Thyroid gland (tissue), 4 donors: ENCODE data around the gene RPL35A. TPM values are rescaled to one million over a fixed set of nuclear protein-coding genes. Genes with fewer than 3 reads are reported as not detected.
"Not testable (repeated sequence)": the region's sequence is repeated elsewhere in the genome, so short reads cannot be mapped to it uniquely, and the experiment has no call there.

ENCODE experiments used
- DNase-seq, 2 donors: peaks; one replicate each; pipeline ENCODE4 v3.0.0-alpha.2; 2019
- H3K27ac ChIP-seq, 3 donors: fragments of 200-600 bp; sonication (generic); 1 replicate in 2 of 3; 2 replicates in 1 of 3; pipeline ENCODE4 v1.5.1; 2016 to 2019; ENCODE audit warnings: mild to moderate bottlenecking in 1 of 3, moderate library complexity in 1 of 3
- H3K27me3 ChIP-seq: fragments of 200-600 bp; sonication (generic); one replicate; pipeline ENCODE4 v1.5.1; 2019
- H3K36me3 ChIP-seq, 2 donors: fragments of 200-600 bp; sonication (generic); one replicate each; pipeline ENCODE4 v1.5.1; 2016 to 2019
- H3K4me1 ChIP-seq, 2 donors: fragments of 200-600 bp; sonication (generic); one replicate each; pipeline ENCODE4 v1.5.1; 2017 to 2019
- H3K4me3 ChIP-seq, 3 donors: fragments of 200-600 bp; sonication (generic); replicated peaks in 1 of 3; 1 replicate in 2 of 3; 2 replicates in 1 of 3; pipeline ENCODE4 v1.5.1; 2016; ENCODE audit warnings: mild to moderate bottlenecking in 1 of 3
- H3K9me3 ChIP-seq: fragments of 200-600 bp; sonication (generic); one replicate; pipeline ENCODE4 v1.5.1; 2017
- POLR2A ChIP-seq, 2 donors: fragments of 450-650 bp; IDR thresholded peaks; one replicate each; pipeline ENCODE4 v1.6.1; 2017; ENCODE audit warnings: antibody characterized with exemption in 2 of 2, mild to moderate bottlenecking in 2 of 2, moderate library complexity in 1 of 2
- WGBS, 2 donors: methylation state at CpG; one replicate each; pipeline ENCODE4 v1.1.5; 2017; 5-methylcytosine and 5-hydroxymethylcytosine counted together
- intact Hi-C: fragments of 100-400 bp; cut with DNase I; formaldehyde crosslinking; loops from one replicate; pipeline ENCODE4 v1.15.1; 2023
- total RNA-seq, 4 donors: library from RNA; depleted of rRNA; stranded (reverse); fragments of >200 nt; gene quantifications; one replicate each; pipeline ENCODE4 v1.2.3, GENCODE V29; 2016
- TF ChIP-seq, protein P1 (sequence below), 6 experiments: fragments of 200-600 bp in 3 of 6; fragments of 450-650 bp in 3 of 6; sonication (generic) in 3 of 6; IDR thresholded peaks; one replicate each; pipeline ENCODE4 v1.5.1; 2016 to 2019; ENCODE audit warnings: antibody characterized with exemption in 6 of 6, mild to moderate bottlenecking in 2 of 6, inconsistent platforms in 1 of 6, moderate library complexity in 1 of 6

The RPL35A gene
- total RNA-seq, 4 donors from 2014 or later: 514 to 2,067 (median 704) TPM

DNA sequence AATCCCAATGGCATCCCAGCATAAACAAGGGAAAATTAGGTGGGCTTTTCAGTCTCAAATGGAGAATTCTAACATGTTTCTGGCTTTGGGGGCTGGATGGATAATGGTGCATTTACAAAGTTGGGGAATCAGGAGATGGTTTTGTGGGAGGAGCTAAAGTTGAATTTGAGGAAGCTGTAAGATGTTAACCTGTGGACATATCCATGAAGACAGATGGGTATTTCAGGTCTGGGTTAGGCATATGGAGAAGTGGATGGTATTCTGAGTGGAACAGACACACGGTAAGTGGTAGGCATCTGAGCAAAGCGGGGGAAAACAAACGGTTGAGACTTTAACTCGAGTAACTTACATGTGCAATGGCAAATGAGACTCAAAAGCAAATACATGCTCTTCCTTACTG, 8.4 kb downstream of the RPL35A start:
- no peak for DNase-seq
- WGBS, 2 donors: 95 to 98% methylated on average over 4 of the region's 4 CpGs
- TF ChIP-seq, protein P1, sequence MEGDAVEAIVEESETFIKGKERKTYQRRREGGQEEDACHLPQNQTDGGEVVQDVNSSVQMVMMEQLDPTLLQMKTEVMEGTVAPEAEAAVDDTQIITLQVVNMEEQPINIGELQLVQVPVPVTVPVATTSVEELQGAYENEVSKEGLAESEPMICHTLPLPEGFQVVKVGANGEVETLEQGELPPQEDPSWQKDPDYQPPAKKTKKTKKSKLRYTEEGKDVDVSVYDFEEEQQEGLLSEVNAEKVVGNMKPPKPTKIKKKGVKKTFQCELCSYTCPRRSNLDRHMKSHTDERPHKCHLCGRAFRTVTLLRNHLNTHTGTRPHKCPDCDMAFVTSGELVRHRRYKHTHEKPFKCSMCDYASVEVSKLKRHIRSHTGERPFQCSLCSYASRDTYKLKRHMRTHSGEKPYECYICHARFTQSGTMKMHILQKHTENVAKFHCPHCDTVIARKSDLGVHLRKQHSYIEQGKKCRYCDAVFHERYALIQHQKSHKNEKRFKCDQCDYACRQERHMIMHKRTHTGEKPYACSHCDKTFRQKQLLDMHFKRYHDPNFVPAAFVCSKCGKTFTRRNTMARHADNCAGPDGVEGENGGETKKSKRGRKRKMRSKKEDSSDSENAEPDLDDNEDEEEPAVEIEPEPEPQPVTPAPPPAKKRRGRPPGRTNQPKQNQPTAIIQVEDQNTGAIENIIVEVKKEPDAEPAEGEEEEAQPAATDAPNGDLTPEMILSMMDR (IDR thresholded peaks at IDR 0.05): no peak
- TF ChIP-seq POLR2A (IDR thresholded peaks at IDR 0.05): no peak
- Histone ChIP-seq H3K36me3 (peaks cover 30 to 33% of the 10 kb centered on the region in 2 donors), H3K27me3 (no peaks in the 10 kb centered on the region), H3K27ac (no peak overlapping the region), H3K4me1 (peaks cover 8 to 15% of the 10 kb centered on the region in 2 donors), H3K4me3 (no peak overlapping the region), H3K9me3 (no peaks in the 10 kb centered on the region)
- intact Hi-C loops: no loop called here

DNA sequence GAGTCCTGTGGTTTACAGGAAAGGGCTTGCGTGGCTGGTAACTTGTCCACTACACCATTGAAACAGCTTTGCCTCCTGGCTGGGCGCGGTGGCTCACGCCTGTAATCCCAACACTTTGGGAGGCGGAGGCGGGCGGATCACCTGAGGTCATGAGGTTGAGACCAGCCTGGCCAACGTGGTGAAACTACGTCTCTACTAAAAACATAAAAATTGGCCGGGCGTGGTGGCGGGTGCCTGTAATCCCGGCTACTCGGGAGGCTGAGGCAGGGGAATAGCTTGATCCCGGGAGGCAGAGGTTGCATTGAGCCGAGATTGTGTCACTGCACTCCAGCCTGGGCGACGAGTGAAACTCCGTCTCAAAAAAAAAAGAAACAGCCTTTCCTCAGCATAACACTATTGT, 8.9 kb downstream of the RPL35A start:
- H3K9me3 ChIP-seq, intact Hi-C loops, H3K27ac ChIP-seq, H3K27me3 ChIP-seq, H3K4me3 ChIP-seq: not testable (repeated sequence)
- DNase-seq: peak in 1 of 2 donors; percentile 10
- 94% methylated on average over 19 of the region's 19 CpGs for WGBS, 2 donors
- Histone ChIP-seq H3K4me1 (peaks cover 8 to 15% of the 10 kb centered on the region in 2 donors), H3K36me3 (peaks cover 25 to 28% of the 10 kb centered on the region in 2 donors)

DNA sequence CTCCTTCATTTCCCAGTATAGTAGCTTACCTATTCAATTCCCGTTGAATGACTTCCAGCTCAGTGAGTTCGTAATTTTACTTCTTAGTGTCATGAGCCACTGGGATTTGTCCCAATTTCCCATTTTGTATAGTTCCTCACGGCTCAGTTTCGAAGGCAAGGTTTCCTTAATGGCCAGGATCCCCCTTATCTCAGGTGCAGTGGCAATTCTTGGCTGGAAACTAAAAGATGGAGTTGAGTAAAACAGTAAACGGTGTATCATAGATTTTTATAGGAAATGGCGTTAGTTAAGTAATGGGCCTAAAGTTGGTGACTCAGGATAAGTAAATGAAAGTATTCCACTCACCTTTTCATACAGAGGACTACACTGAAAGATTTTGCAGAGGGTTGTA, 9.5 kb downstream of the RPL35A start:
- no peak for TF ChIP-seq POLR2A (IDR thresholded peaks at IDR 0.05)
- TF ChIP-seq, protein P1 (IDR thresholded peaks at IDR 0.05): no peak
- peak overlapping the region; percentile 1 to 75 (median 56) for H3K4me3 ChIP-seq
- intact Hi-C loops: no loop called here
- peaks cover 8 to 15% of the 10 kb centered on the region in 2 donors for H3K4me1 ChIP-seq
- peaks cover 19 to 21% of the 10 kb centered on the region in 2 donors for H3K36me3 ChIP-seq
- peak overlapping the region in 2 of 3 donors; percentile 25 to 69 for H3K27ac ChIP-seq
- DNase-seq: no peak
- H3K27me3 ChIP-seq: no peaks in the 10 kb centered on the region
- 53 to 62% methylated on average over 6 of the region's 6 CpGs for WGBS, 2 donors
- no peaks in the 10 kb centered on the region for H3K9me3 ChIP-seq

DNA sequence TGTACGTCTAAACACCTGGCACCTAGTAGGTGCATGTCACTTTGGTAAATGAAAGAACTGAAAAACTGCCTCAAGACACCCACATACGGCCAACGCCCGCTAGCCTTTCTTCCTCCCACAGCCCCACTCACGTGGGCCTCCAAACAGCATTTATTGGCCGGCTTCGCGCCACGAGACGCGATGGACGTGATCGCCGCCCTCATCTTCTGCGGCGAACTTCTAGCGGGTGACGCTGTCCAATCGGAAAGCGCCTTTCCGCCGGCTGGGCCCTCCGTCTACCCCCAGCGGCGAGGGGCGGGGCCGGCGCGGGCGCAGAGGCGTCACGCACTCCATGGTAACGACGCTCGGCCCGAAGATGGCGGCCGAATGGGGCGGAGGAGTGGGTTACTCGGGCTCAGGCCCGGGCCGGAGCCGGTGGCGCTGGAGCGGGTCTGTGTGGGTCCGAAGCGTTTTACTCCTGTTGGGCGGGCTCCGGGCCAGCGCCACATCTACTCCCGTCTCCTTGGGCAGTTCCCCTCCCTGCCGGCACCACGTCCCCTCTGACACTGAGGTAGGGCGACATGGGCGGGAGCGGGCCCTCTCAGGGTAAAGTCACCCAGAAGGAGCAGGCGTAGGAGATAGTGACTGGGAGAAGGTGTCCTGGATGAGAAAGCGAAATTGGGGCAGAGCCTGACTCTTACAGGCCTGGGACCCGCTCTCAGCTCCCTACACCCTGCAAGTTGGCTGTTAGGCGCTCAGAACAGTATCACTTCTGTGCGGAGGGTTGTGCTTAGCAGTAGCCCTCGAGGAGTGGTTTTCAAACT, 10.1 kb downstream of the RPL35A start, which contains the start of gene LMLN:
Gene LMLN (plus strand): TSS at position 327 of the 803 bp plus-strand sequence. CDS start 29 bp downstream, at position 356.
- WGBS, 2 donors: 1% methylated on average over 37 to 41 of the region's 62 CpGs
- TF ChIP-seq, protein P1 (IDR thresholded peaks at IDR 0.05): peak in 1 of 6 experiments; percentile 0
- TF ChIP-seq POLR2A (IDR thresholded peaks at IDR 0.05): peak; percentile 34 to 85
- H3K27me3 ChIP-seq: no peaks in the 10 kb centered on the region
- no peaks in the 10 kb centered on the region for H3K9me3 ChIP-seq
- H3K36me3 ChIP-seq: peaks cover 13 to 15% of the 10 kb centered on the region in 2 donors
- H3K27ac ChIP-seq: peak within 1 kb of the TSS; percentile 40 to 69 (median 47)
- H3K4me3 ChIP-seq: peak within 1 kb of the TSS; percentile 56 to 77 (median 75)
- H3K4me1 ChIP-seq: peaks cover 8 to 15% of the 10 kb centered on the region in 2 donors
- peak; percentile 97 for DNase-seq
- intact Hi-C loops: no loop called here

DNA sequence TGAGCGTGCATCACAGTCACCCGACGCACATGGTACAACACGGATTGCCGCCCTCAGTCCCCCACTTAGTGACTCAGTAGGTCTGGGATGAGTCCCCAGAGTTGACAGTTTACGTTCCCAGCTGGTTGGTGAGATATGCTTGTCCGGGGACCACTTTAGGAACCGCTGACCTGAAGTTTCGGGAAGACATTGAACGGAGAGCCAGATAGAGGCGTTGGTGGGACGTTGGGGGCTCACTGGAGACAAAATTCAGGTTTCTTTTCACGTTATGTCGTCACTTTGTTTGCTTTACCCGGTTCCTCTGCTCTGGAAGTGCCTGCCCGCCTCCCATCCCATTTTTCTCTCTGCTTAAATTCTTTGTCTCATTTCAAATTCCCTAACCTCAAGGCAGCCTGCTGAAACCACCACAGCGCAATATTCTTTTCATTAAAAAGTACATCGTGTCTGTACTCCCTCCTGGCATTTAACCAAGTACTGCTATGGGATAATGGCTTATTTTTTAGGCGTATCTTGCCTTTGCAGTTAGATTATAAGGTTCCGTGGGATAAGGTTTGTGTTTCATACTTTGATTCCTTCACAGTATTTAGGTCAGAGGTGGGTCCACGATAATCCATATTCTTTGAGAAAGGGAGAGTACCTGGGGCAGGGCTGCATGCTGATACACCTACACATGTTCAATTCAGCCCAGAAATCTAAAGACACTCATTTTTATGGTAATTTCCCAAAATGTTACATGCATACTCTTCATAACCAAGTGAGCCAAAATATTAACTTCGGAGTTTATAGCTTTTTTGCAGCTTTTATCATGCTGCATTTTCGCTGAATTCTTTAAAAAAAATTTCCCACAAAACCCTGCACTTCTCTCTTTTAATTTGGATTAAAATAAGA, 10.9 kb downstream of the RPL35A start:
- no peak for DNase-seq
- intact Hi-C loops: no loop called here
- H3K36me3 ChIP-seq: peaks cover 4 to 7% of the 10 kb centered on the region in 2 donors
- H3K9me3 ChIP-seq: no peaks in the 10 kb centered on the region
- no peaks in the 10 kb centered on the region for H3K27me3 ChIP-seq
- TF ChIP-seq, protein P1 (IDR thresholded peaks at IDR 0.05): no peak
- TF ChIP-seq POLR2A (IDR thresholded peaks at IDR 0.05): no peak
- peak overlapping the region; percentile 56 to 77 (median 75) for H3K4me3 ChIP-seq
- 14 to 15% methylated on average over 23 of the region's 23 CpGs for WGBS, 2 donors
- H3K27ac ChIP-seq: peak overlapping the region in 2 of 3 donors; percentile 40 to 69
- H3K4me1 ChIP-seq: peaks cover 8 to 15% of the 10 kb centered on the region in 2 donors
